Coronary artery (tissue), 2 donors: Measurements from ENCODE around the gene SCG5.

Source experiments
- DNase-seq: peaks from one replicate; pipeline ENCODE4 v3.0.0-alpha.2; 2017; ENCODE audit warnings: low spot score
- H3K27ac ChIP-seq, 2 donors: fragments of 200-600 bp; sonication (generic); one replicate each; pipeline ENCODE4 v1.5.1; 2016 to 2019
- H3K4me3 ChIP-seq: fragments of 200-600 bp; sonication (generic); 2 replicates; pipeline ENCODE4 v1.5.1; 2016; ENCODE audit warnings: mild to moderate bottlenecking, moderate library complexity
- CTCF ChIP-seq: fragments of 200-600 bp; sonication (generic); IDR thresholded peaks from one replicate; pipeline ENCODE4 v1.5.1; 2019; ENCODE audit warnings: antibody characterized with exemption

SCG5 gene

GRCh38 chr15:32709295-32710033, 68.0 kb downstream of the SCG5 start:
- Histone ChIP-seq H3K27ac (no peak overlapping the region), H3K4me3 (no peak overlapping the region)
- DNase-seq, result no peak
- no peak for TF ChIP-seq CTCF

- no peak overlapping the region for H3K4me3 ChIP-seq
- DNase-seq, result no peak
- no peak for TF ChIP-seq CTCF
- no peak overlapping the region for H3K27ac ChIP-seq
These were observed 73.8 kb downstream of the SCG5 start for GRCh38 chr15:32715276-32715675.

GRCh38 chr15:32716216-32716914, 74.9 kb downstream of the SCG5 start:
- TF ChIP-seq CTCF, result no peak
- DNase-seq, result no peak
- no peak overlapping the region for H3K27ac ChIP-seq
- no peak overlapping the region for H3K4me3 ChIP-seq

- TF ChIP-seq CTCF, result no peak
- DNase-seq, result no peak
- Histone ChIP-seq H3K4me3 (peak overlapping the region; percentile 67), H3K27ac (no peak overlapping the region)
These were observed 75.5 kb downstream of the SCG5 start for GRCh38 chr15:32716915-32717425.

GRCh38 chr15:32717426-32718226, 76.1 kb downstream of the SCG5 start, which contains the start of gene GREM1:
Gene GREM1 (plus strand): TSS chr15:32718004. CDS start chr15:32730691, 12,687 bp downstream.
- TF ChIP-seq CTCF, result no peak
- Histone ChIP-seq H3K27ac (no peak within 1 kb of the TSS), H3K4me3 (peak within 1 kb of the TSS; percentile 67)
- no peak for DNase-seq

GRCh38 chr15:32718227-32718820, 76.8 kb downstream of the SCG5 start:
- DNase-seq, result no peak
- H3K27ac ChIP-seq, result no peak overlapping the region
- H3K4me3 ChIP-seq, result peak overlapping the region; percentile 67
- TF ChIP-seq CTCF, result no peak
